Neutrophil (primary cell): Measurements from ENCODE around the gene F2RL3.

ENCODE experiments used
- H3K27ac ChIP-seq: fragments of 200-600 bp; sonication (generic); 2 replicates; pipeline ENCODE4 v1.5.1; 2016; ENCODE audit warnings: mild to moderate bottlenecking, moderate library complexity
- H3K27me3 ChIP-seq: fragments of 200-600 bp; sonication (generic); 2 replicates; pipeline ENCODE4 v1.6.0; 2016; ENCODE audit warnings: mild to moderate bottlenecking
- H3K36me3 ChIP-seq: fragments of 200-600 bp; sonication (generic); 2 replicates; pipeline ENCODE4 v1.5.1; 2017
- H3K4me1 ChIP-seq, 2 experiments: fragments of 200-600 bp in 1 of 2; sonication (generic) in 1 of 2; 1 replicate in 1 of 2; 2 replicates in 1 of 2; pipeline versions ENCODE4 v1.5.1 to v1.6.1; 2013 to 2016; ENCODE audit warnings: low read depth in 1 of 2, low read length in 1 of 2, mild to moderate bottlenecking in 1 of 2, moderate library complexity in 1 of 2; ENCODE audit not compliant: control insufficient read depth in 1 of 2, insufficient read depth in 1 of 2
- H3K4me3 ChIP-seq, 2 experiments: fragments of 200-600 bp in 1 of 2; sonication (generic) in 1 of 2; 1 replicate in 1 of 2; 2 replicates in 1 of 2; pipeline ENCODE4 v1.5.1; 2013 to 2016; ENCODE audit warnings: low read depth in 1 of 2, low read length in 1 of 2, mild to moderate bottlenecking in 1 of 2, moderate library complexity in 1 of 2
- H3K9me3 ChIP-seq: fragments of 200-600 bp; sonication (generic); 2 replicates; pipeline ENCODE4 v1.5.1; 2016
- CTCF ChIP-seq: fragments of 200-600 bp; sonication (generic); IDR thresholded peaks from 2 replicates; pipeline ENCODE4 v1.5.1; 2016; ENCODE audit warnings: antibody characterized with exemption

The F2RL3 gene

GRCh38 chr19:16868423-16869130 lies 20.2 kb upstream of the F2RL3 start:
- no peak overlapping the region for H3K27ac ChIP-seq
- H3K4me1 ChIP-seq: peaks cover 0 to 2% of the 10 kb centered on the region in 2 experiments
- H3K27me3 ChIP-seq: no peaks in the 10 kb centered on the region
- H3K9me3 ChIP-seq: no peaks in the 10 kb centered on the region
- TF ChIP-seq CTCF: no peak
- peaks cover 99% of the 10 kb centered on the region for H3K36me3 ChIP-seq
- no peak overlapping the region for H3K4me3 ChIP-seq

GRCh38 chr19:16869331-16869972 lies 19.3 kb upstream of the F2RL3 start:
- H3K27ac ChIP-seq: no peak overlapping the region
- no peak for TF ChIP-seq CTCF
- no peaks in the 10 kb centered on the region for H3K9me3 ChIP-seq
- peaks cover 96% of the 10 kb centered on the region for H3K36me3 ChIP-seq
- no peak overlapping the region for H3K4me3 ChIP-seq
- H3K27me3 ChIP-seq: no peaks in the 10 kb centered on the region
- no peaks in the 10 kb centered on the region for H3K4me1 ChIP-seq

- H3K27me3 ChIP-seq: no peaks in the 10 kb centered on the region
- H3K4me1 ChIP-seq: no peaks in the 10 kb centered on the region
- no peaks in the 10 kb centered on the region for H3K9me3 ChIP-seq
- H3K27ac ChIP-seq: no peak overlapping the region
- TF ChIP-seq CTCF: no peak
- peaks cover 84% of the 10 kb centered on the region for H3K36me3 ChIP-seq
- H3K4me3 ChIP-seq: no peak overlapping the region
These were observed 16.9 kb upstream of the F2RL3 start for GRCh38 chr19:16871871-16872270.

- H3K27ac ChIP-seq: no peak overlapping the region
- no peak for TF ChIP-seq CTCF
- H3K9me3 ChIP-seq: no peaks in the 10 kb centered on the region
- H3K36me3 ChIP-seq: peaks cover 84% of the 10 kb centered on the region
- no peak overlapping the region for H3K4me3 ChIP-seq
- H3K4me1 ChIP-seq: no peaks in the 10 kb centered on the region
- H3K27me3 ChIP-seq: no peaks in the 10 kb centered on the region
These were observed 16.1 kb upstream of the F2RL3 start for GRCh38 chr19:16872728-16873127.

GRCh38 chr19:16873594-16873993 lies 15.2 kb upstream of the F2RL3 start:
- H3K36me3 ChIP-seq: peaks cover 84% of the 10 kb centered on the region
- no peaks in the 10 kb centered on the region for H3K27me3 ChIP-seq
- no peak for TF ChIP-seq CTCF

More at GRCh38 chr19:16873594-16873993, 15.2 kb upstream of the F2RL3 start:
- H3K9me3 ChIP-seq: no peaks in the 10 kb centered on the region
- no peak overlapping the region for H3K27ac ChIP-seq
- no peak overlapping the region for H3K4me3 ChIP-seq
- no peaks in the 10 kb centered on the region for H3K4me1 ChIP-seq
